SIG-M5 treated with dmso at 0.1 percent for 504 hours (cell line): Measurements from ENCODE around the gene MFN2.

Source experiments
- DNase-seq: peaks from one replicate; lab custom pipeline; 2025; ENCODE audit not compliant: unreplicated experiment; lab: John Stamatoyannopoulos, UW

MFN2 gene

GRCh38 chr1:11960276-11960675, 20.0 kb upstream of the MFN2 start:
- no peak for DNase-seq

- DNase-seq, result peak; percentile 59
Measured at GRCh38 chr1:11960715-11961114, 19.5 kb upstream of the MFN2 start.

- DNase-seq, result no peak
Measured at GRCh38 chr1:11961230-11961629, 19.0 kb upstream of the MFN2 start.

GRCh38 chr1:11963622-11964021, 16.6 kb upstream of the MFN2 start:
- no peak for DNase-seq

- DNase-seq, result no peak
Measured at GRCh38 chr1:11964656-11965055, 15.6 kb upstream of the MFN2 start.

- peak; percentile 64 for DNase-seq
Measured at GRCh38 chr1:11967028-11967547, 13.2 kb upstream of the MFN2 start.

- DNase-seq, result no peak
Measured at GRCh38 chr1:11970441-11971185, 9.6 kb upstream of the MFN2 start.

- DNase-seq, result no peak
Measured at GRCh38 chr1:11977625-11978024, 2.6 kb upstream of the MFN2 start.

GRCh38 chr1:11978301-11978700, 1.9 kb upstream of the MFN2 start:
- no peak for DNase-seq

- no peak for DNase-seq
Measured at GRCh38 chr1:11979028-11979850, 1.0 kb upstream of the MFN2 start.

GRCh38 chr1:11980676-11980972, 380 bp downstream of the MFN2 start:
- DNase-seq, result no peak

GRCh38 chr1:11981378-11982009, 1.2 kb downstream of the MFN2 start:
- no peak for DNase-seq

GRCh38 chr1:11982010-11982392, 1.8 kb downstream of the MFN2 start:
- peak; percentile 46 for DNase-seq

GRCh38 chr1:11984121-11984520, 3.9 kb downstream of the MFN2 start:
- DNase-seq, result no peak

- no peak for DNase-seq
Measured at GRCh38 chr1:11984576-11984975, 4.3 kb downstream of the MFN2 start.

- DNase-seq, result no peak
Measured at GRCh38 chr1:11985171-11985570, 4.9 kb downstream of the MFN2 start.

GRCh38 chr1:11985851-11986250, 5.6 kb downstream of the MFN2 start:
- peak; percentile 20 for DNase-seq

GRCh38 chr1:11989669-11990068, 9.4 kb downstream of the MFN2 start:
- DNase-seq, result no peak

- DNase-seq, result no peak
Measured at GRCh38 chr1:11990303-11991032, 10.2 kb downstream of the MFN2 start.

- no peak for DNase-seq
Measured at GRCh38 chr1:11991969-11992676, 11.9 kb downstream of the MFN2 start.
